Measurements from ENCODE around the gene TOMM70. TPM values are rescaled to one million over a fixed set of nuclear protein-coding genes. Genes with fewer than 3 reads are reported as not detected.
"Not testable (repeated sequence)": the region's sequence is repeated elsewhere in the genome, so short reads cannot be mapped to it uniquely, and the experiment has no call there.

Gene TOMM70
- total RNA-seq = 42.7 TPM
- polyA plus RNA-seq (ENCODE audit: insufficient read depth, low read depth, low replicate concordance) = 27.6 TPM
- long read RNA-seq, donor 1, full-length matches to known transcripts = 5 of 5 reads
- long read RNA-seq, donor 1, partial matches to known transcripts = 0 of 5 reads
- long read RNA-seq, donor 1, other reads (novel, unspliced or antisense) = 0 of 5 reads
- long read RNA-seq, donor 2, full-length matches to known transcripts = 7 of 13 reads
- long read RNA-seq, donor 2, partial matches to known transcripts = 6 of 13 reads
- long read RNA-seq, donor 2, other reads (novel, unspliced or antisense) = 0 of 13 reads
- long read RNA-seq, donor 3, full-length matches to known transcripts = 5 of 5 reads
- long read RNA-seq, donor 3, partial matches to known transcripts = 0 of 5 reads
- long read RNA-seq, donor 3, other reads (novel, unspliced or antisense) = 0 of 5 reads
- long read RNA-seq, donor 4, full-length matches to known transcripts = 7 of 7 reads
- long read RNA-seq, donor 4, partial matches to known transcripts = 0 of 7 reads
- long read RNA-seq, donor 4, other reads (novel, unspliced or antisense) = 0 of 7 reads
- long read RNA-seq, donor 5 = 0 reads
- long read RNA-seq, donor 6, full-length matches to known transcripts = 1 of 6 reads
- long read RNA-seq, donor 6, partial matches to known transcripts = 5 of 6 reads
- long read RNA-seq, donor 6, other reads (novel, unspliced or antisense) = 0 of 6 reads
- long read RNA-seq, donor 7, full-length matches to known transcripts = 35 of 44 reads
- long read RNA-seq, donor 7, partial matches to known transcripts = 8 of 44 reads
- long read RNA-seq, donor 7, other reads (novel, unspliced or antisense) = 1 of 44 reads
- long read RNA-seq, donor 8, full-length matches to known transcripts = 5 of 10 reads
- long read RNA-seq, donor 8, partial matches to known transcripts = 5 of 10 reads
- long read RNA-seq, donor 8, other reads (novel, unspliced or antisense) = 0 of 10 reads
- long read RNA-seq, donor 9, full-length matches to known transcripts = 2 of 15 reads
- long read RNA-seq, donor 9, partial matches to known transcripts = 13 of 15 reads
- long read RNA-seq, donor 9, other reads (novel, unspliced or antisense) = 0 of 15 reads
- long read RNA-seq, donor 10, full-length matches to known transcripts = 10 of 18 reads
- long read RNA-seq, donor 10, partial matches to known transcripts = 8 of 18 reads
- long read RNA-seq, donor 10, other reads (novel, unspliced or antisense) = 0 of 18 reads

DNA sequence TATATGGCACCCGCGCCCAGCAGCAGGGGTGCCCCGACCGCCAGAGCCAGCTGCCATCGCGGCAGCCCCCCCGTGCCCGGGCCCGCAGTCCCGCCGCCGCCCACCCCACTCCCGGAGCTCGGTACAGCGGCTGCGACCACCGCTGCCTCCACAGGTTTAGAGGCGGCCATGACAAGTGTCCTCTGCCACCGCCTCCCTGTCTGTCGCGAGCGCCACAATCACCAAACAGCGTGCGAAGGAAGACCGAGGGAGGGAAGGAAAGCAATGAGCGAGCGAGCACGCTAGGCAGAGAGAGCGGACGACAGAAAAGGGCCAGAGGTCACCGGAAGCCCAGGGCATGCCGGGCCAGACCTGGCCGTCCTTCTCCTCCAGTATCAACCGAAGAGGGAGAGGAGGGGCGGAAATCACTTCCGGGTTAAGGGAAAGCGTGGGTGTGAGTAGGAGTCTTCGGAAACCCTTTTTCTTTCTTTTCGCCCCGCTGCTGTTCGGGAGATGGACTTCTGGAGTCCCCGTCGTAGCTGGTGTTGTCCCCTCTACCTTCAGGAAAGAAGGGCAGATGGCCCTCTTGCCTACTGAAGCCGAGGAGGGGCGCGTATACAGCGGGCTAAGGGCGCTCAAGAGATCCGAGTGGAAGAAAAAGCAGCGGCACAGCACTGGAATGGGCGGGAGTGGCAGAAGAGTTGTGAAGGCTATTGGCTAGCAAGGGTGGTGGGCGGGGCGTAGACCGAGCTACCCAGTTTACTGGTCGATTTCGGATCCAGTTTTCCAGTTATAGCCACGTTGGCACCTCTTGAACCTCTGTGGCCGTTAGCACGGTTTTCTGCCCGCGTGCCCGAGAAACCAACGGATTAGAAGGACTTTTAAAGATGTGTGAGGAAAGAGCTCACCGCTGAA is at the start of gene TOMM70, which contains the start of gene LNP1:
Gene TOMM70, minus strand, starts transcription at position 310 of the 894 bp plus-strand sequence. Its CDS starts 140 bp downstream, at position 170.
Gene LNP1, plus strand, starts transcription at position 760 of the 894 bp plus-strand sequence. CDS start 28,191 bp downstream, outside the sequence.
- peak within 1 kb of the TSS; percentile 89 to 99 (median 99) for H3K4me3 ChIP-seq (ENCODE audit: low read length in 3 of 3)
- TF ChIP-seq, protein P1, sequence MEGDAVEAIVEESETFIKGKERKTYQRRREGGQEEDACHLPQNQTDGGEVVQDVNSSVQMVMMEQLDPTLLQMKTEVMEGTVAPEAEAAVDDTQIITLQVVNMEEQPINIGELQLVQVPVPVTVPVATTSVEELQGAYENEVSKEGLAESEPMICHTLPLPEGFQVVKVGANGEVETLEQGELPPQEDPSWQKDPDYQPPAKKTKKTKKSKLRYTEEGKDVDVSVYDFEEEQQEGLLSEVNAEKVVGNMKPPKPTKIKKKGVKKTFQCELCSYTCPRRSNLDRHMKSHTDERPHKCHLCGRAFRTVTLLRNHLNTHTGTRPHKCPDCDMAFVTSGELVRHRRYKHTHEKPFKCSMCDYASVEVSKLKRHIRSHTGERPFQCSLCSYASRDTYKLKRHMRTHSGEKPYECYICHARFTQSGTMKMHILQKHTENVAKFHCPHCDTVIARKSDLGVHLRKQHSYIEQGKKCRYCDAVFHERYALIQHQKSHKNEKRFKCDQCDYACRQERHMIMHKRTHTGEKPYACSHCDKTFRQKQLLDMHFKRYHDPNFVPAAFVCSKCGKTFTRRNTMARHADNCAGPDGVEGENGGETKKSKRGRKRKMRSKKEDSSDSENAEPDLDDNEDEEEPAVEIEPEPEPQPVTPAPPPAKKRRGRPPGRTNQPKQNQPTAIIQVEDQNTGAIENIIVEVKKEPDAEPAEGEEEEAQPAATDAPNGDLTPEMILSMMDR (IDR thresholded peaks at IDR 0.05; ENCODE audit: borderline replicate concordance, extremely low read depth, insufficient read depth) = no peak
- no peaks in the 10 kb centered on the region for H3K9me3 ChIP-seq (ENCODE audit: control insufficient read depth in 2 of 3, insufficient read depth in 1 of 3, low read length in 3 of 3)
- peak; percentile 49 for FAIRE-seq
- peaks cover 5 to 12% (median 10%) of the 10 kb centered on the region in 3 donors for H3K4me1 ChIP-seq (ENCODE audit: control insufficient read depth in 2 of 3, insufficient read depth in 2 of 3, low read depth in 1 of 3, low read length in 3 of 3)
- H3K9ac ChIP-seq (ENCODE audit: low read length in 3 of 3) = peak within 1 kb of the TSS; percentile 84 to 100 (median 93)
- H3K36me3 ChIP-seq (ENCODE audit: control insufficient read depth in 2 of 3, insufficient read depth in 3 of 3, low read length in 3 of 3) = no peaks in the 10 kb centered on the region
- DNase-seq = peak; percentile 97 to 99 (median 99)
- H3K27me3 ChIP-seq (ENCODE audit: control insufficient read depth, insufficient read depth, low read length) = no peaks in the 10 kb centered on the region
- intact Hi-C loops (cut with DNase I) = no loop called here
- peak within 1 kb of the TSS; percentile 93 to 94 for H3K27ac ChIP-seq (ENCODE audit: low read depth in 2 of 2, low read length in 2 of 2)

DNA sequence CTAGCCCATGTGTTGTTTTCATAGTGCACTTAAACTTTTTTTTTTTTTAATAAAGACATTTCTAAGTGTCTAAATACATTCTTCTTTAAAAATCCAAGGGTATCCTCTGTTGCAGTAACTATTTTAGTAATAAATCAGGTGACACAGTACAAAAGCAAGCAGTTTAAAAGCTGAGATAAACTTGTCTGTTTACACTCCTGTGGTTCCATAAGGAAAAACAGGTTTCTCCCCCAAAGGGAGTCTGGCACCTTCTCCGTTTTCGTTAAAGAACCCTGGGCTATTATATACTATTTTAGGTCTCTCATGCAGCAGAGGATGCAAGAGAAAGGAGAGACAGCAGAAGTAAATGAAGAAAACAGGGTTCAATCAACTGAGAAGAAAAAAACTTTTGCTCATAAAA is 48.3 kb upstream of the TOMM70 start:
- intact Hi-C loops (cut with DNase I) = no loop called here
- H3K9ac ChIP-seq (ENCODE audit: low read length in 3 of 3) = no peak overlapping the region
- H3K9me3 ChIP-seq (ENCODE audit: control insufficient read depth in 2 of 3, insufficient read depth in 1 of 3, low read length in 3 of 3) = no peaks in the 10 kb centered on the region
- no peaks in the 10 kb centered on the region for H3K36me3 ChIP-seq (ENCODE audit: control insufficient read depth in 2 of 3, insufficient read depth in 3 of 3, low read length in 3 of 3)
- H3K4me3 ChIP-seq (ENCODE audit: low read length in 3 of 3) = no peak overlapping the region
- FAIRE-seq (no peak), DNase-seq (no peak)
- H3K4me1 ChIP-seq (ENCODE audit: control insufficient read depth in 2 of 3, insufficient read depth in 2 of 3, low read depth in 1 of 3, low read length in 3 of 3) = no peaks in the 10 kb centered on the region
- H3K27ac ChIP-seq (ENCODE audit: low read depth in 2 of 2, low read length in 2 of 2) = no peak overlapping the region
- no peaks in the 10 kb centered on the region for H3K27me3 ChIP-seq (ENCODE audit: control insufficient read depth, insufficient read depth, low read length)
- TF ChIP-seq, protein P1 (IDR thresholded peaks at IDR 0.05; ENCODE audit: borderline replicate concordance, extremely low read depth, insufficient read depth) = no peak

DNA sequence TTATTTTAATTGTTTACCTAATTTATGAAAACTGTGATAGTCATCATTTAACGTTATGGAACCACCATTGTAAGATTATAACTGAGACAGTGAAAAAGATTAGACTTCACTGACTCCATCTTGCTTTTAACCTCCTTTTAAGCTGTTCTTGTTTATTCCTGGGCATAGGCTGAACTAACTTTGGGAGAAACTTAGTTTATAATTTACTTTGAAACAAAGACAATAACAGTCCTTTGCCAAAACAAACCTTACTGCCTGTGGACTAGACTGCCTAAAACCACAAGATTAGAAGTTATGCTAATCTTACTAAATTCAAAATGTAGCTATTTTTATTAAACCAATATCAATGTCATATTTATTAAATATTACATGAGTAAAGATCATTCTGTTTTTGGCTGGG is 47.2 kb upstream of the TOMM70 start:
- DNase-seq = no peak
- intact Hi-C loops (cut with DNase I) = no loop called here
- Histone ChIP-seq H3K9me3 (ENCODE audit: control insufficient read depth in 2 of 3, insufficient read depth in 1 of 3, low read length in 3 of 3) (no peaks in the 10 kb centered on the region), H3K36me3 (ENCODE audit: control insufficient read depth in 2 of 3, insufficient read depth in 3 of 3, low read length in 3 of 3) (no peaks in the 10 kb centered on the region), H3K27me3 (ENCODE audit: control insufficient read depth, insufficient read depth, low read length) (no peaks in the 10 kb centered on the region), H3K9ac (ENCODE audit: low read length in 3 of 3) (no peak overlapping the region), H3K4me3 (ENCODE audit: low read length in 3 of 3) (no peak overlapping the region), H3K27ac (ENCODE audit: low read depth in 2 of 2, low read length in 2 of 2) (no peak overlapping the region), H3K4me1 (ENCODE audit: control insufficient read depth in 2 of 3, insufficient read depth in 2 of 3, low read depth in 1 of 3, low read length in 3 of 3) (no peaks in the 10 kb centered on the region)
- FAIRE-seq = peak; percentile 52
- TF ChIP-seq, protein P1 (IDR thresholded peaks at IDR 0.05; ENCODE audit: borderline replicate concordance, extremely low read depth, insufficient read depth) = no peak

DNA sequence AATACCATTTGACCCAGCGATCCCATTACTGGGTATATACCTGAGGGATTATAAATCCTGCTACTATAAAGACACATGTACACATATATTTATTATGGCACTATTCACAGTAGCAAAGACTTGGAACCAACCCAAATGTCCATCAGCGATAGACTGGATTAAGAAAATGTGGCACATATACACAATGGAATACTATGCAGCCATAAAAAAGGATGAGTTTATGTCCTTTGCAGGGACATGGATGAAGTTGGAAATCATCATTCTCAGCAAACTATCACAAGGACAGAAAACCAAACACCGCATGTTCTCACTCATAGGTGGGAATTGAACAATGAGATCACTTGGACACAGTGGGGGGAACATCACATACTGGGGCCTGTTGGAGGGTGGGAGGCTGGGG is 46.2 kb upstream of the TOMM70 start:
- H3K27me3 ChIP-seq (ENCODE audit: control insufficient read depth, insufficient read depth, low read length); H3K36me3 ChIP-seq (ENCODE audit: control insufficient read depth in 2 of 3, insufficient read depth in 3 of 3, low read length in 3 of 3); H3K4me1 ChIP-seq (ENCODE audit: control insufficient read depth in 2 of 3, insufficient read depth in 2 of 3, low read depth in 1 of 3, low read length in 3 of 3); H3K9me3 ChIP-seq (ENCODE audit: control insufficient read depth in 2 of 3, insufficient read depth in 1 of 3, low read length in 3 of 3); H3K27ac ChIP-seq (ENCODE audit: low read depth in 2 of 2, low read length in 2 of 2); DNase-seq; H3K4me3 ChIP-seq (ENCODE audit: low read length in 3 of 3); H3K9ac ChIP-seq (ENCODE audit: low read length in 3 of 3); FAIRE-seq; intact Hi-C loops (cut with DNase I): not testable (repeated sequence)
